HG02588 (cell line): ENCODE data around the gene PCDHGA5.
"Not testable (repeated sequence)": the region's sequence is repeated elsewhere in the genome, so short reads cannot be mapped to it uniquely, and the experiment has no call there.

Experiments
- ATAC-seq: cut with Tn5 transposase; IDR thresholded peaks from one replicate; pipeline ENCODE4 v1.9.1; 2021; ENCODE audit warnings: mild to moderate bottlenecking, moderate library complexity; ENCODE audit not compliant: unreplicated experiment

PCDHGA5 gene

DNA sequence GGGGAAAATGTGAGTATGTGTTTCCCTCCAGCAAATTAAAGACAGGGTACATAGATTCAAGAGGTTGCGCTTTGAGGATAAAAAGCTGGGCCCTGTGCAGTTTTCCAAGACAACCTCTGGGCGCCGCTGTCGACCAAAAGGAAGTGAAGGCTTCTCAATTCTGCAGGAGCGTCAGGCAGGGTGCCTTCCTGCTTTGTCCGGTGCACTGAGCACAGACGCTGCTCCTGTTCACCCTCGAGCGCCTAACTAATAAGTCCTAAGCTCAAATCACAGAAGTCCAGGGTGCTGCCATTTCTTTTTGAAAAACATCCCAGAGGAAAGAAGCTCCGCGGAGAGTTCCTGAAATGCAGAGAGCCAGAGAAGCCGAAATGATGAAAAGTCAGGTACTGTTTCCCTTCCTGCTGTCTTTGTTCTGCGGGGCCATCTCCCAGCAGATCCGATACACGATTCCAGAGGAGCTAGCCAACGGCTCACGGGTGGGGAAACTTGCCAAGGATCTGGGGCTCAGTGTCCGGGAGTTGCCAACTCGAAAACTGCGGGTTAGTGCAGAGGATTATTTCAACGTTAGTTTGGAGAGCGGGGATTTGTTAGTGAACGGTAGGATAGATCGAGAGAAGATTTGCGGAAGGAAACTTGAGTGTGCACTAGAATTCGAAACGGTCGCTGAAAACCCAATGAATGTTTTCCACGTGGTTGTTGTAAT, 13.9 kb upstream of the PCDHGA5 start, which contains the start of gene PCDHGB1:
PCDHGB1 (plus strand) TSS at position 183 of the 703 bp plus-strand sequence; CDS start at position 345, 162 bp downstream.
- no peak for ATAC-seq

DNA sequence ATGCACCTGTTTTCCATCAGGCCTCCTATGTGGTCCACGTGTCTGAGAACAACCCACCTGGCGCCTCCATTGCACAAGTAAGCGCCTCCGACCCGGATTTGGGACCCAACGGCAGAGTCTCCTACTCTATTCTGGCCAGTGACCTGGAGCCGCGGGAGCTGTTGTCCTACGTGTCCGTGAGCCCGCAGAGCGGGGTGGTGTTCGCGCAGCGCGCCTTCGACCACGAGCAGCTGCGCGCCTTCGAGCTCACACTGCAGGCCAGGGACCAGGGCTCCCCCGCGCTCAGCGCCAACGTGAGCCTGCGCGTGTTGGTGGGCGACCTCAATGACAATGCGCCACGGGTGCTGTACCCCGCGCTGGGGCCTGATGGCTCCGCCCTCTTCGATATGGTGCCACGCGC, 12.4 kb upstream of the PCDHGA5 start:
- no peak for ATAC-seq

DNA sequence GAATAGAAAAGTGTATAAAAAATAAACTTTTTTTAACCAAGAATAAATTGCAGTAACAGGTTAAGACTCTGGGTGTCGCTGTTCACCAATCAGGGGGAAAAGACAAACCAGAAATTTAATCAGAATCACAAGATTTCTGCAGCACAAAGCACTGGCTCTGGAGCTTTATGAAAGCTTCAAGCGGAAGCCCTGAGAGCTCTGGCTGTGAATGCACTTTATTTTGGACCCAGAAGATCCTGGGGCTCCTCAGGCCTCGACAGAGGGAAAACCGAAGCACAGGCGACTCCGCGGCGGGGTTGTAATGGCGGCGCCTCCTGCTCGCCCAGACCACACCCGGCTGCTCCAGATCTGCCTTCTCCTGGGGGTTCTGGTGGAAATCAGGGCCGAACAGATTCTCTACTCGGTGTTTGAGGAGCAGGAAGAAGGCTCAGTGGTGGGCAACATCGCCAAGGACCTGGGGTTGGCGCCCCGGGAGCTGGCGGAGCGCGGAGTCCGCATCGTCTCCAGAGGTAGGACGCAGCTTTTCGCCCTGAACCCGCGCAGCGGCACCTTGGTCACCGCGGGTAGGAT, 9.0 kb upstream of the PCDHGA5 start, which contains the start of gene PCDHGA4:
PCDHGA4 (plus strand) TSS at position 122 of the 570 bp plus-strand sequence; CDS start at position 209, 87 bp downstream.
- no peak for ATAC-seq

DNA sequence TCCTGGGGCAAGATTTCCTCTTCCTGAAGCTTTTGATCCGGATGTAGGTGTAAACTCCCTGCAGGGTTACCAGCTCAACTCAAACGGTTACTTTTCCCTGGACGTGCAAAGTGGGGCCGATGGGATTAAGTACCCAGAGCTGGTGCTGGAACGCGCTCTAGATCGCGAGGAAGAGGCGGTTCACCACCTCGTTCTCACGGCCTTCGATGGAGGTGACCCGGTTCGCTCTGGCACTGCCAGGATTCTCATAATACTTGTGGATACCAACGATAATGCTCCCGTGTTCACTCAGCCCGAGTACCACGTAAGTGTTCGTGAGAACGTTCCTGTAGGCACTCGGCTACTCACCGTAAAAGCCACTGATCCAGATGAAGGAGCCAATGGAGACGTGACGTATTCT, 8.3 kb upstream of the PCDHGA5 start:
- no peak for ATAC-seq

DNA sequence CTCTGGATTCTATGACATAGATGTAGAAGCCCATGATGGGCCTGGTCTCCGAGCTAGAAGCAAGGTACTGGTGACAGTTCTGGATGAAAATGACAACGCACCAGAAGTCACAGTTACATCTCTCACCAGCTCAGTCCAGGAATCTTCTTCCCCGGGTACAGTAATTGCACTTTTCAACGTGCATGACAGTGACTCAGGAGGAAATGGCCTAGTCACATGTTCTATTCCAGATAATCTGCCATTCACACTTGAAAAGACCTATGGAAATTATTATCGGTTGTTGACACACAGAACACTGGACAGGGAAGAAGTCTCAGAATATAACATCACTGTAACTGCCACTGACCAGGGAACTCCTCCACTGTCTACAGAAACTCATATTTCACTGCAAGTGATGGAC, 7.8 kb upstream of the PCDHGA5 start:
- no peak for ATAC-seq

DNA sequence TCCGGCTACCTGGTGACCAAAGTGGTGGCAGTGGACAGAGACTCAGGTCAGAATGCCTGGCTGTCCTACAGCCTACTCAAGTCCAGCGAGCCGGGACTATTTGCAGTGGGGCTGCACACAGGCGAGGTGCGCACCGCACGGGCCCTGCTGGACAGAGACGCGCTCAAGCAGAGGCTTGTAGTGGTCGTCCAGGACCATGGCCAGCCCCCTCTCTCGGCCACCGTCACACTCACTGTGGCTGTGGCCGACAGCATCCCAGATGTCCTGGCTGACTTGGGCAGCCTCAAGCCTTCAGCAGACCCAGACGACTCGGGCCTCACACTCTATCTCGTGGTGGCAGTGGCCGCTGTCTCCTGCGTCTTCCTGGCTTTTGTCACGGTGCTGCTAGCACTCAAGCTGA, 7.0 kb upstream of the PCDHGA5 start:
- no peak for ATAC-seq

DNA sequence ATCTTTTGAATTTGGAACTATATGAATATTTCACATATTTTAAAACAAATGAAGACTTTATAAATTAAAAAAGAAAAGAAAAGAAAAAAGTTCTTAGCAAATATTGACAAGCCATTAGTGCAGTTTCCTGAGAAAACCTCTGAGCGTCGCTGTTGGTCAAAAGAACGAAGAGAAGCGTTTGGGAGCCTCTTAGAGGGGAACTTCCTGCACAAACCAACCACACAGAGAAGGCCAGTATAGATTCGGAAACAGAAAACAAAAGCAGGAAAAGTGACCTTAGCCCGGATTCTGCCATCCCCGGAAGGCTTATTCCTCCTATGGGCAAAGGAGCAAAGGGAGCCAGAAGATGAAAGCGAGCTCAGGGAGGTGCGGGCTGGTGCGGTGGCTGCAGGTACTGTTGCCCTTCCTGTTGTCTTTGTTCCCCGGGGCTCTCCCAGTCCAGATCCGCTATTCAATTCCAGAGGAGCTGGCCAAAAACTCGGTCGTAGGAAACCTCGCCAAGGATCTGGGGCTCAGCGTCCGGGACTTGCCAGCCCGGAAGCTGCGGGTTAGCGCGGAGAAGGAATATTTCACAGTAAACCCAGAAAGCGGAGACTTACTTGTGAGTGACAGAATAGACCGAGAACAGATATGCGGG, 4.1 kb upstream of the PCDHGA5 start, which contains the start of gene PCDHGB2:
PCDHGB2 (plus strand) TSS at position 205 of the 637 bp plus-strand sequence; CDS start at position 347, 142 bp downstream.
- peak; percentile 46 for ATAC-seq

DNA sequence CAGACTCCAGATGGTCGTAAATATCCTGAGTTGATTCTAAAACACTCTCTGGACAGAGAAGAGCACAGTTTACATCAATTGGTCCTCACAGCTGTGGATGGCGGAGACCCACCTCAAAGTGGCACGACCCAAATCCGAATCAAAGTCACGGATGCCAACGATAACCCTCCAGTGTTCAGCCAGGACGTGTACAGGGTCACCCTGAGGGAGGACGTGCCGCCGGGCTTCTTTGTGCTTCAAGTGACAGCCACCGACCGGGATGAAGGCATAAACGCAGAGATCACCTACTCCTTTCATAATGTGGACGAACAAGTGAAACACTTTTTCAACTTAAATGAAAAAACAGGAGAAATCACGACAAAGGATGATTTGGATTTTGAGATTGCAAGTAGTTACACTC, 3.3 kb upstream of the PCDHGA5 start:
- no peak for ATAC-seq

DNA sequence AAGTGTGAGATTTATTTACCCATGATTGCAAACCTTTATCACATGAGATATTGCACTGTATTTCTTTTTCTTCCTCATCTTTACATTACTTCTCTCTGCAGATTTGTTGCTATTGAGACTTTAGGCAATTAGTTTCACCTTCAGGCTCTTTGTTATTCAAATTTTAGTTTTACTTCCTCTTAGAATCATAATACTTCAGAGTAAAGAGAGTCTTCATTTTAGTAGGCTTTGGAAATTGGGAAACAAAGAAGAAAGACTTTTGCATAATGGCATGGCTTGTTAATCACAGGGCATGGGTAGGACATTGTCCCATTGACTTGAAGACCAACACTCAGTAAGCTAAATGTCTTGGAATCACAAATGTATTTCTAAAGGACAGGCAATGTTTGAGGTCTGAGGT, 1.2 kb upstream of the PCDHGA5 start:
- no peak for ATAC-seq

DNA sequence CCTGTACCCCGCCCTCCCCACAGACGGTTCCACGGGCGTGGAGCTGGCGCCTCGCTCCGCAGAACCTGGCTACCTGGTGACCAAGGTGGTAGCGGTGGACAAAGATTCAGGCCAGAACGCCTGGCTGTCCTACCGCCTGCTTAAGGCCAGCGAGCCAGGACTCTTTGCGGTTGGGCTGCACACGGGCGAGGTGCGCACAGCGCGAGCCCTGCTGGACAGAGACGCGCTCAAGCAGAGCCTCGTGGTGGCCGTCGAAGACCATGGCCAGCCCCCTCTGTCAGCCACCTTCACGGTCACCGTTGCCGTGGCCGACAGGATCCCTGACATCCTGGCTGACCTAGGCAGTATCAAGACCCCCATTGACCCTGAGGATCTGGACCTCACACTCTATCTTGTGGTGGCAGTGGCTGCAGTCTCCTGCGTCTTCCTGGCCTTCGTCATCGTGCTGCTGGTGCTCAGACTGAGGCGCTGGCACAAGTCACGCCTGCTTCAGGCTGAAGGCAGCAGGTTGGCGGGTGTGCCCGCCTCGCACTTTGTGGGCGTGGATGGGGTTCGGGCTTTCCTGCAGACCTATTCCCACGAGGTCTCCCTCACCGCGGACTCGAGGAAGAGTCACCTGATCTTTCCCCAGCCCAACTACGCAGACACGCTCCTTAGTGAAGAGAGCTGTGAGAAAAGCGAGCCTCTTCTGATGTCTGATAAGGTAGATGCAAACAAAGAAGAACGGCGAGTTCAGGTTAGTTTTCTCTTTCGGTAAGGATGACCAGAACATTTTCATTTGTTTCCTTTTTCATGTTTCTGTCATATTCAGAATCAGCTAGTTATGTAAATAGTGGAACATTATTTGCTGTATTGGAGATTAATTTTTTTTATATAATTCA, 2.3 kb downstream of the PCDHGA5 start:
- ATAC-seq: no peak

DNA sequence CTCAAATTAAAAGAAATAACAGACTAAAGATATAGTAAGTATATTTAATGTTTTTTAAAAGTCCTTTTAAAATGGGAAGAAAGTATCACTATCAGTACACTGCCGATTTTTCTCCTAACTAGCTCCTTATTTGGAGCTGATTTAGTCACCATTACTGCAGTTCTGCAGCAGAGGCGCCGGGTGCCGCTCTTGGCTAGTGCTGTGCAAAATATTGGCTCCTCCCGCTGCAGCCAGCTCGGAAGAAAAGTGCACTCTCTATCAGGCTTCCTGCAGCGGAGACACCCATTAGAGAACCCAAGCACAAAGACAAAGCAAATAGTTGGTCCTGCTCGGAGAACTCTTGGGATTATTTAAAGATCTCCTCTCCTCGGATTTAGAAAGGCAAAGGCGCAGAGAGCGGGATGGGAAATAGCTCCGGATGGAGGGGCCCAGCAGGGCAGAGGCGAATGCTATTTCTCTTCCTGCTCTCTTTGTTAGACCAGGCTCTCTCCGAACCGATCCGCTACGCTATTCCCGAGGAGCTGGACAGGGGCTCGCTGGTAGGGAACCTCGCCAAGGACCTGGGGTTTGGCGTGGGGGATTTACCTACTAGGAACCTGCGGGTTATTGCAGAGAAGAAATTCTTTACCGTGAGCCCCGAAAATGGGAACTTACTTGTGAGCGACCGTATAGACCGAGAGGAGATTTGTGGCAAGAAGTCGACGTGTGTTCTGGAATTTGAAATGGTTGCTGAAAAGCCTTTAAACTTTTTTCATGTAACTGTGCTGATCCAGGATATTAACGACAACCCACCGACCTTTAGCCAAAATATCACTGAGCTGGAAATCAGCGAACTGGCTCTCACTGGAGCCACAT, 6.3 kb downstream of the PCDHGA5 start, which contains the start of gene PCDHGB3:
PCDHGB3 (plus strand) TSS at position 249 of the 855 bp plus-strand sequence; CDS start at position 402, 153 bp downstream.
- ATAC-seq: peak; percentile 97

DNA sequence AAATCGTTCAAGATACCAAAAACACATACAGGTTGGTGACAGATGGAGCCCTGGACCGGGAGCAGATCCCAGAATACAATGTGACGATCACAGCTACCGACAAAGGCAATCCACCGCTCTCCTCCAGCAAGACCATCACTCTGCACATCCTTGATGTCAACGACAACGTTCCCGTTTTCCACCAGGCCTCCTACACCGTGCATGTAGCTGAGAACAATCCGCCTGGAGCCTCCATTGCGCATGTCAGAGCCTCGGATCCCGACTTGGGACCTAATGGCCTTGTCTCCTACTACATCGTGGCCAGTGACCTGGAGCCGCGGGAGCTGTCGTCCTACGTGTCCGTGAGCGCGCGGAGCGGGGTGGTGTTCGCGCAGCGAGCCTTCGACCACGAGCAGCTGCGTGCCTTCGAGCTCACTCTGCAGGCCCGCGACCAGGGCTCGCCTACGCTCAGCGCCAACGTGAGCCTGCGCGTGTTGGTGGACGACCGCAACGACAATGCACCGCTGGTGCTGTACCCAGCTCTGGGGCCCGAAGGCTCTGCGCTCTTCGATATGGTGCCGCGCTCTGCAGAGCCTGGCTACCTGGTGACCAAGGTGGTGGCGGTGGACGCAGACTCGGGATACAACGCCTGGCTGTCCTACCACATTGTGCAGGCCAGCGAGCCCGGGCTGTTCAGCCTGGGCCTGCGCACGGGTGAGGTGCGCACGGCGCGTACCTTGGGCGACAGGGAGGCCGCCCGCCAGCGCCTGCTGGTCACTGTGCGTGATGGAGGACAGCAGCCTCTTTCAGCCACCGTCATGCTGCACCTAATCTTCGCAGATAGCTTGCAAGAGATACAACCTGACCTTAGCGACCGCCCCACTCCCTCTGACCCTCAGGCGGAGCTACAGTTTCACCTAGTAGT, 7.9 kb downstream of the PCDHGA5 start:
- no peak for ATAC-seq

DNA sequence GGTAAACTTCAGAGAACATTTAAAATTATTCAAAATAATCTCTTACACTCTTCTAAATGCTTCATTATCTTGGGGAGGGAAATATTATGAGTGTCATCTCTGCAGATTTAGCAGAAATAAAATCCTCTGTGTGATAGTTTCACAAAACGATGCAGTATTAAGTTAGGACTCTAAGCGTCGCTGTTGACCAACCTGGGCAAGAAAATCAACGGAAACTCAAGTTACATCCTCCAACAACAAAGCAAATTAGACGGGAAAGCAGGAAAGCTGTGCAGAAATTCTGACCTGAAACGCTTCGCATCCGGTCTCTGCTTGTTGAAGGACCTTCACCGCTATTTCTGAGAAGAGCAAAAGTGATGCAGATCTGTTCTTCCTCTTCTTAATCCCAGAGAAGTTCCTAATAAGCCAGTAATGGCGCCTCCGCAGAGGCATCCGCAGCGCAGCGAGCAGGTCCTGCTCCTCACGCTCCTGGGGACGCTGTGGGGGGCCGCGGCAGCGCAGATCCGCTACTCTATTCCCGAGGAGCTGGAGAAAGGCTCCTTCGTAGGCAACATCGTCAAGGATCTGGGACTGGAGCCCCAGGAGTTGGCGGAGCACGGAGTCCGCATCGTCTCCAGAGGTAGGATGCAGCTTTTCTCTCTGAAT, 9.8 kb downstream of the PCDHGA5 start, which contains the start of gene PCDHGA6:
PCDHGA6 (plus strand) TSS at position 219 of the 645 bp plus-strand sequence; CDS start at position 412, 193 bp downstream.
- ATAC-seq: no peak

DNA sequence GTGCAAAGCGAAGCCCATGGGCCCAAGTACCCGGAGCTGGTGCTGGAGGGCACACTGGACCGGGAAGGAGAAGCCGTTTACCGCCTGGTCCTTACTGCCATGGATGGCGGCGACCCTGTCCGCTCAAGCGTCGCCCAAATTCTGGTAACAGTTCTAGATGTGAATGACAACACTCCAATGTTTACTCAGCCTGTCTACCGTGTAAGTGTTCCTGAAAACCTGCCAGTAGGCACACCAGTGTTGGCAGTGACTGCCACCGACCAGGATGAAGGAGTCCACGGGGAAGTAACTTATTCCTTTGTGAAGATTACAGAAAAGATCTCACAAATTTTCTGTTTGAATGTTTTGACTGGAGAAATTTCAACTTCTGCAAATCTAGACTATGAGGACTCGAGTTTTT, 10.7 kb downstream of the PCDHGA5 start:
- no peak for ATAC-seq

DNA sequence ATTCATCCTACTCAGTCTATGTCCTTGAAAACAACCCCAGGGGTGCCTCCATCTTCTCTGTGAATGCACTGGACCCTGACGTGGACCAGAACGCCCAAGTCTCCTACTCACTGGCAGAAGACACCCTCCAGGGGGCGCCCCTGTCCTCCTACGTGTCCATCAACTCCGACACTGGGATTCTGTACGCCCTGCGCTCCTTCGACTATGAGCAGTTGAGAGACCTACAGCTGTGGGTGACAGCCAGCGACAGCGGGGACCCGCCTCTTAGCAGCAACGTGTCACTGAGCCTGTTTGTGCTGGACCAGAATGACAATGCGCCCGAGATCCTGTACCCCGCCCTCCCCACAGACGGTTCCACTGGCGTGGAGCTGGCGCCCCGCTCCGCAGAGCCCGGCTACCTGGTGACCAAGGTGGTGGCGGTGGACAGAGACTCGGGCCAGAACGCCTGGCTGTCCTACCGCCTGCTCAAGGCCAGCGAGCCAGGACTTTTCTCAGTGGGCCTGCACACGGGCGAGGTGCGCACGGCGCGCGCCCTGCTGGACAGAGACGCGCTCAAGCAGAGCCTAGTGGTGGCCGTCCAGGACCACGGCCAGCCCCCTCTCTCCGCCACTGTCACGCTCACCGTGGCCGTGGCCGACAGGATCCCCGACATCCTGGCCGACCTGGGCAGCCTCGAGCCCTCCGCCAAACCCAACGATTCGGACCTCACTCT, 11.6 kb downstream of the PCDHGA5 start:
- ATAC-seq: not testable (repeated sequence)

DNA sequence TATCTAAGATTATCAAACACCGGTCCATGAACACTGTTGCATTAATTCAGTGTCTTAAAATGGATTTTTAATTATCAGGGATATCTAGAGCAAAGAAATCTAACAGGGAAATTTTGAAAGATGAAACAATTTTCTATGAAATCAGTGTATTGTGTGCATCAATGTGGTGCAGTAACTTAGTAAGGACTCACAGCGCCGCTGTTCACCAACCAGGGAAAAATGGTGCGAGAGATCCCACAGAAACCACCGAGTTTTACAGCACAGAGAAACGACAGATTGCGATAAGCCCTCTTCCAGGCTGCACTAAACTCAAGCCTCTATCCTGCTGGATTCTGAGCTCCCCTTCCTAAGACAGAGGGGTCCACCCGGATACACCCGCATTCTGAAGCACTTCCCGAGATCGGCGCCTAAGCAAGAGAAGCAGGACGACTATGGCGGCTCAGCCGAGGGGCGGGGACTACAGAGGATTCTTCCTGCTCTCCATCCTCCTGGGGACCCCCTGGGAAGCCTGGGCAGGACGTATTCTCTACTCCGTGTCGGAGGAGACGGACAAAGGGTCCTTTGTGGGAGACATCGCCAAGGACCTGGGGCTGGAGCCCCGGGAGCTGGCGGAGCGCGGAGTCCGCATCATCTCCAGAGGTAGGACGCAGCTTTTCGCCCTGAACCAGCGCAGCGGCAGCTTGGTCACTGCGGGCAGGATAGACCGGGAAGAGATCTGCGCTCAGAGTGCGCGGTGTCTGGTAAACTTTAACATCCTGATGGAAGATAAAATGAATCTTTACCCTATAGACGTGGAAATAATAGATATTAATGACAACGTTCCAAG, 18.7 kb downstream of the PCDHGA5 start, which contains the start of gene PCDHGA7:
PCDHGA7 (plus strand) TSS at position 274 of the 826 bp plus-strand sequence; CDS start at position 432, 158 bp downstream.
- ATAC-seq: no peak

DNA sequence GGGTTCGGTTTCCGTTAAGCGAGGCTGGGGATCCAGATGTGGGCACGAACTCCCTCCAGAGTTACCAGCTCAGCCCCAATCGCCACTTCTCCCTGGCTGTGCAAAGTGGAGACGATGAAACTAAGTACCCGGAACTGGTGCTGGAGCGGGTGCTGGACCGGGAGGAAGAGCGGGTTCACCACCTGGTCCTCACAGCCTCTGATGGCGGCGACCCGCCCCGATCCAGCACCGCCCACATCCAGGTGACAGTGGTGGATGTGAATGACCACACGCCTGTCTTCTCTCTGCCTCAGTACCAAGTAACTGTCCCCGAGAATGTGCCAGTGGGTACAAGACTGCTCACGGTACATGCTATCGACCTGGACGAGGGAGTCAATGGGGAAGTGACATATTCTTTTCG, 19.4 kb downstream of the PCDHGA5 start:
- no peak for ATAC-seq
